Breast epithelium (tissue), 4 donors: ENCODE measurements around the gene HEATR3. TPM values are rescaled to one million over a fixed set of nuclear protein-coding genes. Genes with fewer than 3 reads are reported as not detected.
A peak's percentile ranks its signal among the peaks of the same experiment; 100 is the strongest.

Experiments used
- DNase-seq, 2 donors: peaks; one replicate each; pipeline ENCODE4 v3.0.0-alpha.2; 2019; ENCODE audit warnings: low spot score in 2 of 2
- H3K27ac ChIP-seq, 2 donors: fragments of 200-600 bp; sonication (generic) in 1 of 2; one replicate each; pipeline ENCODE4 v1.5.1; 2016 to 2019; ENCODE audit warnings: mild to moderate bottlenecking in 1 of 2
- H3K27me3 ChIP-seq, 2 donors: fragments of 200-600 bp; sonication (generic) in 1 of 2; one replicate each; pipeline versions ENCODE4 v1.5.1 to v1.6.0; 2017 to 2019; ENCODE audit warnings: control low read depth in 1 of 2, mild to moderate bottlenecking in 1 of 2
- H3K36me3 ChIP-seq: fragments of 200-600 bp; one replicate; pipeline ENCODE4 v1.5.1; 2019
- H3K4me1 ChIP-seq, 2 donors: fragments of 200-600 bp; sonication (generic); one replicate each; pipeline ENCODE4 v1.5.1; 2016 to 2019; ENCODE audit warnings: control low read depth in 1 of 2
- H3K4me3 ChIP-seq, 3 donors: fragments of 200-600 bp; sonication (generic); 1 replicate in 2 of 3; 2 replicates in 1 of 3; pipeline ENCODE4 v1.5.1; 2016 to 2019; ENCODE audit warnings: mild to moderate bottlenecking in 3 of 3, moderate library complexity in 2 of 3
- H3K9me3 ChIP-seq, 2 donors: fragments of 200-600 bp; sonication (generic) in 1 of 2; one replicate each; pipeline ENCODE4 v1.5.1; 2016 to 2019; ENCODE audit warnings: control low read depth in 1 of 2
- POLR2A ChIP-seq: fragments of 450-650 bp; IDR thresholded peaks from one replicate; pipeline ENCODE4 v1.6.1; 2016; ENCODE audit warnings: antibody characterized with exemption, mild to moderate bottlenecking, moderate library complexity
- POLR2AphosphoS5 ChIP-seq, 3 donors: sonication (generic); formaldehyde crosslinking; IDR thresholded peaks; one replicate each; pipeline ENCODE4 v1.6.1; 2017; ENCODE audit warnings: antibody characterized with exemption in 3 of 3
- intact Hi-C: fragments of 100-400 bp; cut with DNase I; formaldehyde crosslinking; loops from one replicate; pipeline ENCODE4 v1.15.1; 2023; ENCODE audit warnings: low total_unique reads
- total RNA-seq, 3 donors: library from RNA; depleted of rRNA; stranded (reverse); fragments of >200 nt; gene quantifications; one replicate each; pipeline ENCODE4 v1.1.0, GENCODE V29; 2016
- TF ChIP-seq, protein P1 (sequence below), 3 donors: fragments of 450-650 bp; IDR thresholded peaks; one replicate each; pipeline ENCODE4 v1.5.1; 2016 to 2017; ENCODE audit warnings: antibody characterized with exemption in 3 of 3, mild to moderate bottlenecking in 3 of 3, moderate library complexity in 3 of 3

The HEATR3 gene, protein sequence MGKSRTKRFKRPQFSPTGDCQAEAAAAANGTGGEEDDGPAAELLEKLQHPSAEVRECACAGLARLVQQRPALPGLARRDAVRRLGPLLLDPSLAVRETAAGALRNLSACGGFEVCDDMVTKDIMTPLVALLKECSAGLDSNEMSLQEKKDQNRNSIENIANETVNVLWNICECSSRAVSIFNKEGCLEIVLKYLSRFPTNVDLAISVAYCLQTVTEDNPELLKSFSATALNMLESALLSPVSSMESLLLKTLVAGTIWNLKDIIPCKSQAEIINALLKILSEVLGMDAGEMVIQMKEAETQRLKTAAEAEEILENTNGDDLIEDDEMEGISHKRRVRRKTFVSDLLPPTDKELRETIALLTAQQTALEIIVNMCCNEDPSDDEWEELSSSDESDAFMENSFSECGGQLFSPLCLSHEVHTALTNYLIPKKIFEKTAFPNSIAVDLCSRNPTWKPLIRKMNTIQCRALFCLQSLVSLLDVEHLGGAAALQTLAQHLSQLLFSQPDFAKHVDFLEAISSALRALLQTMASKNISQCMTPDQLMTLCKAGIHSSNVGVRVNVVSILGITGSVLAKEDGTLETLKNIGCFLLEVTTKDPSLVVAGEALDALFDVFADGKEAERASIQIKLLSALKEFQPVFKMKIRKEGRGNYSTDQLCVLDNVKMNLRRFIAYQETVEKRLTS
- 10 to 100 TPM; 16.6 to 31.1 (median 18.4) TPM for total RNA-seq

DNA sequence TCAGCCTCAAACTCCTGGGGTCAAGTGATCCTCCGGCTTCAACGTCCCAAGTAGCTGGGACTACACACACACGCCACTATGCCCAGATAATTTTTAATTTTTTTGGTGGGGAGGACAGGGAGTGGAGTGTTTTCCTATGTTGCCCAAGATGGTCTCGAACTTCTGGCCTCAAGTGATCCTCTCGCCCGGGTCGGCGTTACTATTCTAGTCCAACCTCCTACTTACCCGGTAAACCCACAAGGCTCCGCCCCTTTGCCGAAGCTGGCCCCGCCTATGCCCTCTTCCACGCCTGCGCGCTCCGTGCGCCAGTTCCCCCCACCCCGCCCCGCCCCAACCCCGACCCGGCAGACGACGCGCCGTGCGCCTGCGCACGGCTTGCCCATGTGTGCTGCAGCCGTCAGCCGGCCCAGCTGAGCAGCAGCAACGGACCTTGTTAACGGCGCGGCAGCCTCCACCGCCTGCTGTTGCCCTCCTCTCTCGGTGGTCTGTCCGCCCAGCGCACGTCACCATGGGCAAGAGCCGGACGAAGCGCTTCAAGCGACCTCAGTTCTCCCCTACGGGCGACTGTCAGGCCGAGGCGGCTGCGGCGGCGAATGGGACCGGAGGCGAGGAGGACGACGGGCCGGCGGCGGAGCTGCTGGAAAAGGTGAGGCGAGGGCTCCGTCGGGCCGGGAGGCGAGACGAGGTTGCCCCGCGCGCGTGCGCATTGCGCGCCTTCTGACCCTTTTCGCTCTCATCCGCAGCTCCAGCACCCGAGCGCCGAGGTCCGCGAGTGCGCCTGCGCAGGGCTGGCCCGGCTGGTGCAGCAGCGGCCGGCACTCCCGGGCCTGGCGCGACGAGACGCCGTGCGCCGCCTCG is at the start of gene HEATR3:
HEATR3 (plus strand) TSS at position 347 of the 858 bp plus-strand sequence; CDS start at position 509, 162 bp downstream.
- Histone ChIP-seq H3K27ac (peak within 1 kb of the TSS; percentile 78 to 92), H3K4me3 (peak within 1 kb of the TSS; percentile 68 to 97 (median 89)), H3K36me3 (no peaks in the 10 kb centered on the region), H3K27me3 (no peaks in the 10 kb centered on the region), H3K9me3 (no peaks in the 10 kb centered on the region), H3K4me1 (no peaks in the 10 kb centered on the region)
- DNase-seq, result peak; percentile 84 to 87
- intact Hi-C loops, result no loop called here
- TF ChIP-seq, protein P1, sequence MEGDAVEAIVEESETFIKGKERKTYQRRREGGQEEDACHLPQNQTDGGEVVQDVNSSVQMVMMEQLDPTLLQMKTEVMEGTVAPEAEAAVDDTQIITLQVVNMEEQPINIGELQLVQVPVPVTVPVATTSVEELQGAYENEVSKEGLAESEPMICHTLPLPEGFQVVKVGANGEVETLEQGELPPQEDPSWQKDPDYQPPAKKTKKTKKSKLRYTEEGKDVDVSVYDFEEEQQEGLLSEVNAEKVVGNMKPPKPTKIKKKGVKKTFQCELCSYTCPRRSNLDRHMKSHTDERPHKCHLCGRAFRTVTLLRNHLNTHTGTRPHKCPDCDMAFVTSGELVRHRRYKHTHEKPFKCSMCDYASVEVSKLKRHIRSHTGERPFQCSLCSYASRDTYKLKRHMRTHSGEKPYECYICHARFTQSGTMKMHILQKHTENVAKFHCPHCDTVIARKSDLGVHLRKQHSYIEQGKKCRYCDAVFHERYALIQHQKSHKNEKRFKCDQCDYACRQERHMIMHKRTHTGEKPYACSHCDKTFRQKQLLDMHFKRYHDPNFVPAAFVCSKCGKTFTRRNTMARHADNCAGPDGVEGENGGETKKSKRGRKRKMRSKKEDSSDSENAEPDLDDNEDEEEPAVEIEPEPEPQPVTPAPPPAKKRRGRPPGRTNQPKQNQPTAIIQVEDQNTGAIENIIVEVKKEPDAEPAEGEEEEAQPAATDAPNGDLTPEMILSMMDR (IDR thresholded peaks at IDR 0.05), result no peak
- TF ChIP-seq POLR2AphosphoS5 (IDR thresholded peaks at IDR 0.05), result peak; percentile 16 to 54 (median 29)

DNA sequence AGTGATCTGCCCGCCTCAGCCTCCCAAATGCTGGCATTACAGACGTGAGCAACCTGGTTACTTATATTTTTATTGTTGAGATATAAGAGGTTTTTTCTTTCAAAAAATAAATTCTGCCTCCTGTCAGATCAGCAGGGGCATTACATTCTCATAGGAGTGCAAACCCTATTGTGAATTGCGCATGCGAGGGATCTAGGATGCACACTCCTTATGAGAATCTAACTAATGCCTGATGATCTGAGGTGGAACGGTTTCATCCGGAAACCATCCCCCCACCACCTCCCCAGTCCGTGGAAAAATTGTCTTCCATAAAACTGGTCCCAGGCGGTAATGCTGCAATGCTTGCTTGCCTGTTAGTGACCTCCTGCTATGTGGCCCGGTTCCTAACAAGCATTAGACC is 48.2 kb upstream of the HEATR3 start:
- TF ChIP-seq POLR2A (no peak), POLR2AphosphoS5 (IDR thresholded peaks at IDR 0.05) (no peak)
- TF ChIP-seq, protein P1 (IDR thresholded peaks at IDR 0.05), result no peak
- Histone ChIP-seq H3K4me1 (no peaks in the 10 kb centered on the region), H3K36me3 (no peaks in the 10 kb centered on the region), H3K27ac (no peak overlapping the region), H3K4me3 (no peak overlapping the region), H3K27me3 (no peaks in the 10 kb centered on the region), H3K9me3 (no peaks in the 10 kb centered on the region)
- intact Hi-C loops, result no loop called here
- DNase-seq, result no peak

DNA sequence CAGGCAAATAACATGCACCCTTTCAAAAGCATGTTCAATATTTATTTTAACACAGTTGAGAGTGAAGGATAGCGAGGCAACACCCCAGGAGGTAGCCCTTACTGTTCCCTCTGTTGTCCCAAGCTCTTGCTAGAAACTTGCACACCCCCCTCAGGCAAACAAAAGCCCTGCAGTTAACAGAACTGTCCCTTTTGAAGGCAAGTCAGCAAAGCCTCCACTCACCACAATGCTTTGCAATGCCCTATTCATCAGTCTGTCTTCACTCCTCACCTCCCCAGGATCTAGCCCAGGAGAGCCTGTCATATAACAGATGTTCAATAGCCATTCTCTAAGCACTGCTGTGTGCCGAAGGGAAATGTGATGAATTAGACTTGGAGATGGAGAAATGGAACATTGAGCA is 44.2 kb upstream of the HEATR3 start:
- no peak for DNase-seq
- intact Hi-C loops, result no loop called here
- Histone ChIP-seq H3K4me3 (no peak overlapping the region), H3K4me1 (peaks cover 0 to 11% of the 10 kb centered on the region in 2 donors), H3K27me3 (no peaks in the 10 kb centered on the region), H3K36me3 (no peaks in the 10 kb centered on the region), H3K9me3 (no peaks in the 10 kb centered on the region), H3K27ac (no peak overlapping the region)
- no peak for TF ChIP-seq POLR2A
- TF ChIP-seq POLR2AphosphoS5 (IDR thresholded peaks at IDR 0.05), result no peak
- TF ChIP-seq, protein P1 (IDR thresholded peaks at IDR 0.05), result no peak

DNA sequence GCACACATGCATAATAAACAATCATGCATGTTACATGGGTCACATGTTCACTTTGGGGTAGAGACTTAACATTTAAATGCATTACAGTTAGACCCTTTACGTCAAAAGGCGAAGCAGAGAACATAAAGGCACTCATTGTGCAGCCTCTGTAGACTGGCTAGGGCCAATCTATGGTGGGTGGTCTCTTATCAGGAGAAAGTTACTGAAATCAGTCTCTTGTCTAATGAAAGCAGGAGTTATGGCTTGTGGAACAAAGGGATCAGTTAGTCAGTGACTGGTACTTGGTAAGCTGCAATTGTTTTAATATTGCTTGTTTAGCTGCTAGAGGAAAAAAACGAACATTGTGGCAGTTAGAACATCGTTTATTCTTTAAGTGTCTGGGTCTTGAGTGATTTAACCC is 42.1 kb upstream of the HEATR3 start:
- no peaks in the 10 kb centered on the region for H3K27me3 ChIP-seq
- H3K9me3 ChIP-seq, result no peaks in the 10 kb centered on the region
- no peak for TF ChIP-seq POLR2A
- TF ChIP-seq POLR2AphosphoS5 (IDR thresholded peaks at IDR 0.05), result no peak
- TF ChIP-seq, protein P1 (IDR thresholded peaks at IDR 0.05), result no peak
- H3K4me1 ChIP-seq, result peaks cover 0 to 11% of the 10 kb centered on the region in 2 donors
- no peak overlapping the region for H3K27ac ChIP-seq
- intact Hi-C loops, result no loop called here
- no peak for DNase-seq
- H3K36me3 ChIP-seq, result no peaks in the 10 kb centered on the region
- no peak overlapping the region for H3K4me3 ChIP-seq
